LNCaP clone FGC (cell line): Measurements from ENCODE around the gene PDE4D.

Experiments
- DNase-seq: peaks from one replicate; pipeline ENCODE4 v3.0.0-alpha.2; 2011; ENCODE audit warnings: low read depth
- H3K4me3 ChIP-seq: 2 replicates; pipeline ENCODE4 v1.5.1; 2011; ENCODE audit warnings: mild to moderate bottlenecking, low read depth, low read length, control low read depth
- CTCF ChIP-seq: IDR thresholded peaks from 2 replicates; pipeline ENCODE4 v1.5.1; 2012; ENCODE audit warnings: mild to moderate bottlenecking; ENCODE audit not compliant: control insufficient read depth, insufficient read depth; ENCODE audit errors: extremely low read depth

Gene PDE4D

GRCh38 chr5:58934629-58935097 is 958.9 kb downstream of the PDE4D start:
- no peak overlapping the region for H3K4me3 ChIP-seq
- no peak for TF ChIP-seq CTCF
- DNase-seq, result no peak

GRCh38 chr5:58933891-58934628 is 959.5 kb downstream of the PDE4D start:
- no peak for DNase-seq
- H3K4me3 ChIP-seq, result no peak overlapping the region
- TF ChIP-seq CTCF, result no peak

- TF ChIP-seq CTCF, result no peak
- no peak for DNase-seq
- no peak overlapping the region for H3K4me3 ChIP-seq
Observed at GRCh38 chr5:58932057-58932612, 961.4 kb downstream of the PDE4D start.

GRCh38 chr5:58930520-58930919 is 963.0 kb downstream of the PDE4D start:
- no peak for TF ChIP-seq CTCF
- DNase-seq, result no peak

GRCh38 chr5:58929726-58930125 is 963.8 kb downstream of the PDE4D start:
- no peak overlapping the region for H3K4me3 ChIP-seq
- TF ChIP-seq CTCF, result no peak
- no peak for DNase-seq

More at GRCh38 chr5:58930520-58930919, 963.0 kb downstream of the PDE4D start:
- no peak overlapping the region for H3K4me3 ChIP-seq

- H3K4me3 ChIP-seq, result no peak overlapping the region
- no peak for TF ChIP-seq CTCF
Observed at GRCh38 chr5:58927938-58928337, 965.6 kb downstream of the PDE4D start.

More at GRCh38 chr5:58927938-58928337, 965.6 kb downstream of the PDE4D start:
- no peak for DNase-seq
